ENCODE measurements around the gene CKB.

Gene CKB

GRCh38 chr14:103521438-103521950, 1.1 kb downstream of the CKB start:
- TF ChIP-seq POLR2A (IDR thresholded peaks at IDR 0.05; ENCODE audit: low read depth, low read length) (no peak), TAF1 (IDR thresholded peaks at IDR 0.05; ENCODE audit: borderline replicate concordance, low read depth, low read length) (no peak), POLR2AphosphoS5 (IDR thresholded peaks at IDR 0.05; ENCODE audit: low read depth, low read length) (no peak)
- DNase-seq (ENCODE audit: insufficient read length) (no peak), FAIRE-seq (no peak)

GRCh38 chr14:103520657-103521437, 1.8 kb downstream of the CKB start:
- no peak for TF ChIP-seq TAF1 (IDR thresholded peaks at IDR 0.05; ENCODE audit: borderline replicate concordance, low read depth, low read length)
- TF ChIP-seq POLR2A (IDR thresholded peaks at IDR 0.05; ENCODE audit: low read depth, low read length): no peak
- TF ChIP-seq POLR2AphosphoS5 (IDR thresholded peaks at IDR 0.05; ENCODE audit: low read depth, low read length): no peak
- no peak for DNase-seq (ENCODE audit: insufficient read length)
- FAIRE-seq: no peak

- no peak for DNase-seq (ENCODE audit: insufficient read length)
- FAIRE-seq: no peak
- TF ChIP-seq TAF1 (IDR thresholded peaks at IDR 0.05; ENCODE audit: borderline replicate concordance, low read depth, low read length) (no peak), POLR2A (IDR thresholded peaks at IDR 0.05; ENCODE audit: low read depth, low read length) (no peak), POLR2AphosphoS5 (IDR thresholded peaks at IDR 0.05; ENCODE audit: low read depth, low read length) (no peak)
Measured at GRCh38 chr14:103520269-103520656, 2.4 kb downstream of the CKB start.

GRCh38 chr14:103519837-103520212, 2.8 kb downstream of the CKB start:
- TF ChIP-seq POLR2AphosphoS5 (IDR thresholded peaks at IDR 0.05; ENCODE audit: low read depth, low read length) (no peak), TAF1 (IDR thresholded peaks at IDR 0.05; ENCODE audit: borderline replicate concordance, low read depth, low read length) (no peak), POLR2A (IDR thresholded peaks at IDR 0.05; ENCODE audit: low read depth, low read length) (no peak)
- FAIRE-seq (no peak), DNase-seq (ENCODE audit: insufficient read length) (no peak)

DNA sequence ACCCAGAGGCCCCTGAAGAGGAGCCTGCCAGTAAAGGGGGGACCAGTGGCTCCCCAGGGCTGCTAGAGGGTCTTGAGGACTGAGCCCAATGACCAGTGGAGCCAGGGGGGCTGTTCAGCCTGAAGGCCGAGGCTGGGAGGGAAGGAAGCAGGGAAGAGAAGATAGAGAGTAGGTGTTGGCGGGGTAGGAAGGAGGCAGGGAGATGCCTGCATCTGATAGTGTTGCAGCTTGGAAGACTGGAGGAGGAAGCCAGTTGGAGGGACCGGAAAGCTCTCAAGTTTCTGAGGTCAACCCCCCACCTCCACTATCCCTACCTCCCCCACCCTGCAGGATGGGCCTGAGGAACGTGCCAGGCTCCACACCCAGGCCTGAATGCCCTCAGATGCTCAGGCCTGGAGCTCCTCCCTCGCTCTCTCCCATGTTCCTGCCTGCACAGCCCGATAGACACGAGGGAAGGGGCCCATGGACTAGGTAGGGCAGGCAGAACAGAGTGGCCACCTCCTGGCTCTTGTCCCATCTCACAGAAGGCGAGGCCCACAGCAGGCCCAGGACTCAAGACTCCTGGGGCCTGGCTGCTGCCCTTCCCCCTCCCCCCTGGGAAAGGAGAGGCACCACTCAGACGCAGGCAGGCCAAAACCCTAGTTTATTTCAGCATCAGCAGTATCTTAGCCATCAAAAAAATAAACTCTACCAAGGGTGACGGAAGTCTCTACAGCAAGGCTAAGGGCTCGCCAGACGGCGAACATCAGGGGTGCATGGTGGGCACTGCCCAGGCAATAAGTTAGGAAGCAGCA, 3.4 kb downstream of the CKB start:
- no peak for FAIRE-seq
- no peak for DNase-seq (ENCODE audit: insufficient read length)
- TF ChIP-seq TAF1 (IDR thresholded peaks at IDR 0.05; ENCODE audit: borderline replicate concordance, low read depth, low read length) (no peak), POLR2A (IDR thresholded peaks at IDR 0.05; ENCODE audit: low read depth, low read length) (no peak), POLR2AphosphoS5 (IDR thresholded peaks at IDR 0.05; ENCODE audit: low read depth, low read length) (no peak)

GRCh38 chr14:103518422-103519042, 4.1 kb downstream of the CKB start:
- DNase-seq (ENCODE audit: insufficient read length): peak; percentile 89
- FAIRE-seq: peak; percentile 92
- TF ChIP-seq TAF1 (IDR thresholded peaks at IDR 0.05; ENCODE audit: borderline replicate concordance, low read depth, low read length): no peak
- no peak for TF ChIP-seq POLR2A (IDR thresholded peaks at IDR 0.05; ENCODE audit: low read depth, low read length)
- TF ChIP-seq POLR2AphosphoS5 (IDR thresholded peaks at IDR 0.05; ENCODE audit: low read depth, low read length): no peak

DNA sequence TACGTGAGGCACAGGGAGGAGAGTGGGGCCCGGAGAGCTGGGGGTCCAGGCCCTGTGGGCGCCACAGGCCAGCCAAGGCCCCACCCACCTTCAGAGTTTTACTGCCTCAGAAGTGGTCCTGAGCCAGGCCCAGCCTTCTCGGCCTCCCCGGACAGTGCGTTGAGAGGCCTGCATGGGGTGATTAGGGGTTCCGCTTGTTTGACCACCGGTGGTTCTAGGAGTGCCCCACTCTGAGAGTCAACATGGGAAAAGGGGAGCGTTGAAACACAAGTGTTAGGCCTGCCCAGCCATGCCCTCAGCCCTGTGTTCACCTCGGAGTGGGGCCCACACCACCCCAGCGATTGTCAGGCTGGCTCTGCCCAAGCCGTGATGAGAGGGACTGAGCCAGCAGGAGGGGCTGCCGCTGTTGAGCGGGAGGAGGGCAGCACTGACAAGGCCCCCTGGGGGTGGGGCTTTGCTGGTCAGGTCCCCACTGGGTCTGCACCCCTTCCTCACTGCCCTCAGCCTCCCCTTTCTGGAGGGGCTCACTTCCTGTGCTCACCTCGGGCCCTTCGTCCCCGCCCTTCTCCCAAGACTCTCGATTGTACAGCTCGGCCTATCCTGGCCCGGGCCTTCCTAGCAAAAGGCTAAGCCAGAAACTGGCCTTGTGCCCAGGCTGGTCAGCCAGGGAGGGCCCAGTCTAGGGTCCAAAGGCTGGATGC, 4.8 kb downstream of the CKB start:
- DNase-seq (ENCODE audit: insufficient read length) (no peak), FAIRE-seq (no peak)
- TF ChIP-seq TAF1 (IDR thresholded peaks at IDR 0.05; ENCODE audit: borderline replicate concordance, low read depth, low read length) (no peak), POLR2A (IDR thresholded peaks at IDR 0.05; ENCODE audit: low read depth, low read length) (no peak), POLR2AphosphoS5 (IDR thresholded peaks at IDR 0.05; ENCODE audit: low read depth, low read length) (no peak)

GRCh38 chr14:103517174-103517566, 5.5 kb downstream of the CKB start:
- DNase-seq (ENCODE audit: insufficient read length) (no peak), FAIRE-seq (no peak)
- TF ChIP-seq POLR2A (IDR thresholded peaks at IDR 0.05; ENCODE audit: low read depth, low read length) (no peak), POLR2AphosphoS5 (IDR thresholded peaks at IDR 0.05; ENCODE audit: low read depth, low read length) (no peak), TAF1 (IDR thresholded peaks at IDR 0.05; ENCODE audit: borderline replicate concordance, low read depth, low read length) (no peak)

- no peak for TF ChIP-seq POLR2AphosphoS5 (IDR thresholded peaks at IDR 0.05; ENCODE audit: low read depth, low read length)
- no peak for TF ChIP-seq TAF1 (IDR thresholded peaks at IDR 0.05; ENCODE audit: borderline replicate concordance, low read depth, low read length)
- no peak for TF ChIP-seq POLR2A (IDR thresholded peaks at IDR 0.05; ENCODE audit: low read depth, low read length)
- no peak for DNase-seq (ENCODE audit: insufficient read length)
- FAIRE-seq: no peak
Measured at GRCh38 chr14:103516426-103517173, 6.0 kb downstream of the CKB start.

Data from GM12892 (cell line).